GM18526 (cell line): ENCODE data around the gene MRPL58.
A peak's percentile ranks its signal among the peaks of the same experiment; 100 is the strongest.

Experiments used
- POLR2A ChIP-seq: IDR thresholded peaks from 3 replicates; pipeline ENCODE4 v1.6.1; 2011; ENCODE audit not compliant: insufficient read length; ENCODE audit errors: extremely low read depth

The MRPL58 gene

DNA sequence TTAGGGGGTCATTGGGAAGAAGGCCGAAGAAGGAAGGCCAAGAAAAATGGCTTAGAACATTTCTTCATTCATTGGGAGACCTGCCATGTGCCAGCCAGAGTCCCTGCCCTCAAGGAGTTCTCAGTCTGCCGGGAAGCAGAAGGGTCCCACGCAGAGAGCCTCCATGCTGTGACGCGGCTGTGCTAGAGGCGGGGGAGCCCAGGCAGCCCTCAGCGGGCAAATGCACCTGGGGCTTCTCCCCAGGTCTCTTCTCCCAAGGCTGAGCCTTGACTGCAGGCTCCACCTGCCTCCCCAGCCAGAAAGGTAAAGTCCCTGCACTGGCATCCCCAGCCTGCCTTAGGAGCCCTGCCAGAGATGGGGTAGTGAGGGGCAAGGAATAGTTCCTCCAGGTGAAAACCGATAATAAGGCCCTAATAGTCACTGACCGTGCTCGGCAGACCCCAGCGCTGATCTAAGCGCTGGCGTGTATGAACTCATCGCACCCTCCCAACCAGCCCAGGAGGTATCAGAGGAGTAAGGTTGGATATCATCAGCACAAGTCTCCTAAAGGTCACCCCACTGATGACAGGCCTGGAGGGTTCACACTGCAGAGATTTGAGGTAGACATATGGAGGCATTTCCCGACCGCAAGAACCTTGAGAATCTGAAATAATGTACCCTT, 31.0 kb upstream of the MRPL58 start:
- TF ChIP-seq POLR2A = no peak

DNA sequence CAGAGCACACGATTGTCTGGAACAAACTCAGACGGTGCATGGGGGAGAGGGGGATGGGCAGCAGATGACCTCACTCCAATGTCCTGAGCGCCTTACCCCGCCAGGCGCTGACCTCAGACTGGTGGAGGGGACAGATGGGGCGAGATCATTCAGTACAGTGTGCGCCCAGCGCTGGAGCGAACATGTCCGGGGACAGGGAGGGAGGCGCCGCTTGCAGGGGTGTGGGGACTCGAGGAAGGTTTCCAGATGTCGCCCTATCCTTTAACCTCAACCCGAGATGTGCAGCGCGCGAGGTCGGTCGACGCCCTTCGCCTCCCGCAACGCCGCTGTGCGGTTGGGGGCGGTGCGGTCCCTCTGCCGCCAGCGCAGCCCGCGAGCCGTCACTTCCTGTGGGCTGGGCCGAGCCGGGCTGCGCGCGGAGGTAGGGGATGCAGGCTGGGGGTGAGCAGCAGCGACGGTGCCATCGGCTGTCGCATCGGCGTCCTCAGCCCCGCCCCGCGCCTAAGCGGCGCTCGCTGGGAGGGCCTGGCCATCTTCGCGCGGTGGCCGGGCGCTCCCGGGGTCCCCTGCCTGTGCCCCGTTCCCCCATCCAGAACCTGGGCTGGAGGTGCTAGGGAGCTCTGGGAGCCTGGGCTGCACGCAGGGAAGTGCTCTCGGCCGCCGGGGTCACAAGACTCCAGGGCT, 30.3 kb upstream of the MRPL58 start:
- peak; percentile 40 for TF ChIP-seq POLR2A

DNA sequence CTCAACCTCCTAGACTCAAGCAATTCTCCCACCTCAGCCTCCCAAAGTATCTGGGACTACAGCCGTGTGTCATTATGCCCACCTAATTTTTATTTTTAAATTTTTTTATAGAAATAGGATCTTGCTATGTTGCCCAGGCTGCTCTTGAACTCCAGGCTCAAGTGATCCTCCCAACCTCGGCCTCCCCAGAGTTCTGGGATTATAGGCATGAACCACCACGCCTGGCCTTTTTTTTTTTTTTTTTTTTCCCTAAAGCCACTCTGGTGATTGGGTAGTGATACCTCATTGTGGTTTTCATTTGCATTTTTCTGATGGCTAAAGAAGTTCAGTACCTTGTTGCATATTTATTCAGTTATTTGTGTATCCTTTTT, 26.3 kb upstream of the MRPL58 start:
- no peak for TF ChIP-seq POLR2A

DNA sequence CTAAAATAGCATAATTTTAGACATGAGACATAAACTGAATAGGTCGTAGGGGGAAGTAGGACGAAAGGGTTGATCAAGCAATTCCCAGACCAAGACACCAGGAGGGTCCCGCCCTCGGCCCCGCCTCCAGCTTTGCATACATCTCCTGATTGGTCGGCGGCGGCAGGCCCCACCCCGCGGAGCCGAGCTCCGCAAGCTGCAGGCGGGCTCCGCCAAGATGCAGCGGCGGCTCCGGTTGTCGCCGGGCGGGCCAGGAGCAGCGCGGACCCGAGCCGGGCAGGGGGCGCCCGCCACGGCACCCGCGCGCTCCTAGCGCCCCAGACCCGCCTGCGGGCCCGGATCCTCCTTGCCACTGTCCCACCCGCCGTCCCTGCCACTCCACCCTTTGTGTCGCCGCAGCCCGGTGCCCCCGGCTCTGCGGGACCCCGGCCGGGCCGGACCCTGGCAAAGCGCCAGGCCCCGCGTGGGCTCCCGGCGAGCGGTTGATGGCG, 25.0 kb upstream of the MRPL58 start, which contains the start of gene CDR2L:
Gene CDR2L, plus strand, starts transcription at position 215 of the 491 bp plus-strand sequence. CDS start 412 bp downstream, outside the sequence.
- no peak for TF ChIP-seq POLR2A

DNA sequence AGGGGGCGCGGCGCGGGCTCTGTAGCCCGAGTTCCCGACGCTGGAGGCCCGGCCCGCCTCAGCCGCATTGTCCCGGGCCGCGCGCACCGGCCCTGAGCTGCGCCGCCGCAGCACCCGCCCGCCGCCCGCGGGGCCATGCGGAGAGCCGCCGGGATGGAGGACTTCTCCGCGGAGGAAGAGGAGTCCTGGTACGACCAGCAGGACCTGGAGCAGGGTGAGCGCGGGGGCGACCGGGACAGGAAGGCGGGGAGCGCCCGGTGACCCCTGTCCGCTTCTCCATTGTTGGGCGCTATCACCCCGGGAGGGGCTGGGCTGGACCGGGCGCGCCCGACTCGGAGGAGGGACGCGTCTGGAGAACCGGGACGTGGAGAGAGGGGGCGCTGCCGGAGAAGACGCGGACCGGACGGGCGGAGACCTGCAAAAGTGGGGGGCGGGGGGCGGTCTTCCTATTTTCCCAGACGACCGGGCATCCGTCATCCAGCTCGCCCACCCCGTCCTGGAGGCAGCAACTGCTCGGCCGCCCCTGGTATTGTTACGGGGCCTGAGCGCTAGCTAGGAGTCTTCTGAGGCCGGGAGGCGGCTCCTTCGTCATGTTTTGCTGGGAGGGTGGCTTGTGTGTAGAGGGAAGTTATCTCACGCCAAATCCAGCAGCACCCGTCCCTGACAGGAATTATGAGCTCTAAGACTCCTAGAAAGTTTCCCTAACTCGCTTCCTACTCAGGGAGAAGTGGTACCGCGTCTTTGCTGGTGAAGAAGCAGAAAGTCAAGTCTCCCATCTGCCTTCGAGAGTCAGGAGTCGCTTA, 24.4 kb upstream of the MRPL58 start:
- no peak for TF ChIP-seq POLR2A

DNA sequence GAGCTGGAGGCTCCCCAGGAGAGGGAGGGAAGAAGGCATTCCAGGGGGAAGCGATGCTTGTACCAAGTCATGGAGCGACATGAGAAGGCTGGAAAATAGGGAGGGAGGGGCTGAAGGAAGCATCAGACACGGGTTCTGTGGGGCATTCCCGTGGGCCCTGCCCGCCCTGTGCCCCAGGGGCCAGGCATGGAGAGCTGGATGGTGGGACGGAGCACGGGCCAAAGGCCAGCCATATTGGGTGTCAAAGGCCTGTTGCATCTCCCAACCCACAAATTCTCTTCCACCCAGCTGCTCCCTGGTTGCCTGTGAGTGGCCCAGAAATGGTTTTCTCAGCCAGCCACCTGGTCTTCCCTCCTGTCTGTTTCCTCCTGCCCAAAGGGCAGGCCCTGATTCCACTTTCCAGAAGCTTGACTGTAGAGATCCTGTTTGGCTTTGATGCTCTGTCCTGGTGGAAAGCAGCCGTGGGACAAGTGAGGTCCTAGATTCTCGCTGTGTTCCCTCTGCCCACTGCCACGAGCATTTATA, 21.8 kb upstream of the MRPL58 start:
- no peak for TF ChIP-seq POLR2A

DNA sequence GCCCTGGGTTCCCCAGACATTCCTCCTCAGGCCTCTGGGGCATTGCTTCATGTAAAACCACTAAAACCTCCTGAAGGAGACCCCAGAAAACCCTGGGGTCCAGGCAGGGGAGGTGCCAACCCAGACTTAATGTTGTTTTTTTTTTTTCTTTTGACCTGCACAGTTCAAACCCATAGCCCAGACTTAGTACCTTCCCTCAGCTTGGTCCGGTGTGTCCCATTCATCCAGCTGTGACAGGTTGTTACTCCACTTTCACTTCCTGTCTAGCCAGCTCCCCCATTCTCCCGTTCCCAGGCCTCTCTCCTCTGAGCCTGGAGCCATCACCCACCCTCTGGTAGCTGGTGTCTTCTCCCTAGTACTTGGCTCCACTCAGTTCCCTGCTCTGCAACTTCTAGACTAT, 20.2 kb upstream of the MRPL58 start:
- TF ChIP-seq POLR2A = no peak

DNA sequence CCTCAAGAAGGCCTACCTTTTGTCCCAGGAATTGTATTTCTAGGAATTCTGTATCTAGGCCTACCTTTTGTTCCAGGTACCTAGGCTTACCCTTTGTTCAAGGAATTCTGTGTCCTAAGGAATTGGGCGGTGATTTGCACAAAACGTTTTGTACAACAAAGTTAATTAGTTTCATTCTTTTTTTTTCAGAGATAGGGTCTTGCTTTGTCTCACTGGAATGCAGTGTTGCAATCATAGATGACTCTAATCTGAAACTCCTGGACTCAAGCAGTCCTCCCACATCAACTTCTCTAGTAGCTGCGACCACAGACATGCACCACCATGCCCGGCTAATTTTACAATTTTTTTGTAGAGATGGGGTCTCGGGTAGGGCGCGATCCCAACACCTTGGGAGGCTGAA, 18.0 kb upstream of the MRPL58 start:
- TF ChIP-seq POLR2A = no peak

DNA sequence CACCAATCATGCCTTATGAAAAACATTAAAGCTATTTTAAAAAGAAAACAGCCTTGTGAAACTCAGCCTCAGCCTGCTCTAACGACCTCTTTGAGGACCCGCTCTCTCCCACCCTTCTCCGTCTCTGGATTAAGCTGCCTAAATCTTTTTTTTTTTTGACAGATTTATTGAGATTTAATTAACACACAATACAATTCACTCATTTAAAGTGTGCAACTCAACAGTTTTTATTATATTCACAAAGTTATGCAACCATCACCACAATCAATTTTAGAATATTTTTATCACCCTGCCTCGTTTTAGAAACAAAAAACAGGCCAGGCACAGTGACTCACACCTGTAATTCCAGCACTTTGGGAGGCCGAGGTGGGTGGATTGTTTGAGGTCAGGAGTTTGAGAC, 16.6 kb upstream of the MRPL58 start:
- no peak for TF ChIP-seq POLR2A

DNA sequence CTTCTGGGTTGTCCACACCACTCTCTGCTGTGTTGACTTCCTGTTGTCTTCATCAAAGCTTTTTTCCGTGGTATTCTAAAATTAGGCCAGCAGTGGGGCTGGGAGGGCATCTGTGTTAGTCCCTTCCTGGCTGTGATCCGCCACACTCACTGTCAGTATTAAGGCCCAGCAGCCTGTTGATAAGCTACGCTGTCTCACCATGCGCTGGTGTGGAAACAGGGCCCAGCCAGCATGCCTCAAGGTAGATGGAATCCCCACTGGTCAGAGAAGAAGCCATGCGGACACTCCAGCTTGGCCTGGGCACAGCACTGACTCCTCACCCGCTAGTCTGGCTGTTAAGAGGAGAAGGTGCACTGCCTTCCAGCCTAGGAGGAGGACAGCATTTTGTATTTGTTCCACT, 13.7 kb upstream of the MRPL58 start:
- TF ChIP-seq POLR2A = no peak

DNA sequence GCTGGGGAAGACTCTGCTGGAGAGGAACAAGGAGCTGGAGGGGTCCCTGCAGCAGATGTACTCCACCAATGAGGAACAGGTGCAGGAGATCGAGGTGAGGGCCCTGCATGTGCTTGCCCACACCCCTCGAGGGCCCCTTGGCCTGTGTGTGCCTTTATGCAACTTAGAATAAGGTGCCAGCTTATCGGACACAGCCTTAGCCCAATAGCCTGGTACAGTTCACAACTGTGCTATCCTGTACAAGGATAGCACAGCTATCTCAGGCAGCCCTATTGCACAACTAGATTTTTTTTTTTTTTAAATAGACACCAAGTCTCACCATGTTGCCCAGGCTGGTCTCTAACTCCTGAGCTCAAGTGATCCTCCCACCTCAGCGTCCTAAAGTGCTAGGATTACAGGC, 12.9 kb upstream of the MRPL58 start:
- no peak for TF ChIP-seq POLR2A

DNA sequence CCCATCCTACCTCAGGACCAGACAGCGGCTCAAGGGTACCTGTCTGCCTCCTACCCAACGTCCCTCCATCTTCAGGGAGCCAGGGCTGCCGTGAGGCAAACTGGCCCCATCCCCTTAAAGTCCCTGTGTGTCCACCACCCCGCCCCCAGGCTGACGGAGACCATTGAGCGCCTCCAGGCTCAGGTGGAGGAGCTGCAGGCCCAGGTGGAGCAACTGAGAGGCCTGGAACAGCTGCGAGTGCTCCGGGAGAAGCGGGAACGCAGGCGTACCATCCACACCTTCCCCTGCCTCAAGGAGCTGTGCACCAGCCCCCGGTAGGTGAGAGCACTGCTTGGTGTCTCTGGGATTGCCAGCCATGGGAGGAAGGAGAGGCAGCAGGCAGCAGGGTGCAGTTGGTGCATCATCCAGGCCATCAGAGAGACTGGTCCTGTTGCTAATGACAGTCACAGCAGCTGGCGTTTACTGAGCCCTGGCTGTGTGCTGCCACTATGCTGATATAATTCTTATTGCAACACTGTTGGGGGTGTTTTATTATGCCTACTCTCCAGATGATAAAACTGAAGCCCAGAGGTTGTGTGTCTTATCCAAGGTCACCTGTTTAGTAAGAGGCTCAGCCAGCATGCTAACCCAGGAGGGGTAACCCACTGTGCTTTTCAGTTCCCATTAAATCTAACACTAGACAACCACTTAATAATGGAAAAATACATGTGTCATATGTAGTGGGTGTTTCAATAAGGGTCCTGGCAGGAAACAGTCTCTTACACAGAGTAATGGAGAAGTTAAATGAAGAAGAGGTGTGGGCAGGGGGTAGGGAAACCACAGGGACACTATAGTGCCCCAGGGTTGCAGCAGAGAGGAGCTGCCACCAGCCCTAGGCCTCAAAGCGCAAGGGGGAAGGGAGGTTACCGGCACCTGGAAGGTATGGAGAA, 10.3 kb upstream of the MRPL58 start:
- TF ChIP-seq POLR2A = no peak

DNA sequence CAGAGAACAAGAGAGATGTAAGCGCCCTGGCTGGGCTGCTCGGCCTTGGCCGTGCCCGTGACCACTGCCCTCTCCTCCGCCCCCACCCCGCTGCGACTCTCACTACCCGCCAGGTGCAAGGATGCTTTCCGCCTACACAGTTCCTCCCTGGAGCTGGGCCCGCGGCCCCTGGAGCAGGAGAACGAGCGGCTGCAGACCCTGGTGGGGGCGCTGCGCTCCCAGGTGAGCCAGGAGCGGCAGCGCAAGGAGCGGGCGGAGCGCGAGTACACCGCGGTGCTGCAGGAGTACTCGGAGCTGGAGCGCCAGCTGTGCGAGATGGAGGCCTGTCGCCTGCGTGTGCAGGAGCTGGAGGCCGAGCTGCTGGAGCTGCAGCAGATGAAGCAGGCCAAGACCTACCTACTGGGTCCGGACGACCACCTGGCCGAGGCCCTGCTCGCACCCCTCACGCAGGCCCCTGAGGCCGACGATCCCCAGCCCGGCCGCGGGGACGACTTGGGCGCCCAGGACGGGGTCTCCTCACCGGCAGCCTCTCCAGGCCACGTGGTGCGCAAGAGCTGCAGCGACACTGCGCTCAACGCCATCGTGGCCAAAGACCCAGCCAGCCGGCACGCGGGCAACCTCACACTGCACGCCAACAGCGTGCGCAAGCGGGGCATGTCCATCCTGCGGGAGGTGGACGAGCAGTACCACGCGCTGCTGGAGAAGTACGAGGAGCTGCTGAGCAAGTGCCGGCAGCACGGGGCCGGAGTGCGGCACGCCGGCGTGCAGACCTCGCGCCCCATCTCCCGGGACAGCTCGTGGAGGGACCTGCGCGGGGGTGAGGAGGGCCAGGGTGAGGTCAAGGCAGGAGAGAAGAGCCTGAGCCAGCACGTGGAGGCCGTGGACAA, 9.2 kb upstream of the MRPL58 start:
- no peak for TF ChIP-seq POLR2A

DNA sequence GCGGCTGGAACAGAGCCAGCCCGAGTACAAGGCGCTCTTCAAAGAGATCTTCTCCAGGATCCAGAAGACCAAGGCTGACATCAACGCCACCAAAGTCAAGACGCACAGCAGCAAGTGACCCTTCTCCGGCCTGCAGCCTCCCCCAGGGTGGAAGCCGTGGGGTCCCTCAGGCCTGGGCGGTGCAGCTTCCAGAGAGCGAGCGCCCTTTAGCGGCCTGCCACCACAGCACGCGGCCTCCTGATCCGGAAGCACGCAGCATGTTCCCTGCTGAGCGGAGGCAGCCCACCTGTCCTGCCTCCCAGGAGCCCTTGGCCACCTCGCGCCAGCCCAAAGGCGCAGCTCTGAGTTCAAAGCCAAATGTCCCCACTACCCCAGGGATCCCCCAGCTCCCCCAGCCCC, 8.5 kb upstream of the MRPL58 start:
- no peak for TF ChIP-seq POLR2A
